AG08396 (cell line): ENCODE data around the gene ZNF385A.

Experiments used
- DNase-seq: peaks from one replicate; pipeline ENCODE4 v3.0.0; 2012; ENCODE audit warnings: low spot score, mixed read lengths

Gene ZNF385A

GRCh38 chr12:54324617-54325441 is 59.7 kb downstream of the ZNF385A start, which contains the start of gene COPZ1:
Gene COPZ1 (plus strand): TSS chr12:54325131. CDS start chr12:54325164, 33 bp downstream.
- DNase-seq: peak; percentile 91

GRCh38 chr12:54321363-54321762 is 63.2 kb downstream of the ZNF385A start:
- DNase-seq: no peak
